ENCODE results near the gene C11orf86.

DNA sequence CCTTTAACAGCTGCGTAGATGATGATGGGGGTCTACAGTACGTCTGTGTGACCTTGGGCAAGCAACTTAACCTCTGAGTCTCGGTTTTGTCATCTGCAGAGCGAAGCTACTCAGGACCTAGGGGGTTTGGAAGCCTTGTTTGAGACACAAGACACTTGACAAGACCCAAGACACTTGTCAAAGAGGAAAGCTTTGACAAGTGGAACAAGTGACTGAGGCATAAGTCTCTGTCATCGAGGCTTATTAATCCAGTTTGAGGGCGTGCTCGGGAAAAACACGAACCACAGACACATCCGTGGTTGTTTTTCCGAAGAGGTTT, 16.2 kb upstream of the C11orf86 start:
- TF ChIP-seq CTCF (IDR thresholded peaks at IDR 0.05) (no peak), EP300 (IDR thresholded peaks at IDR 0.05) (no peak), POLR2AphosphoS5 (IDR thresholded peaks at IDR 0.05) (no peak)
